Cerebellar nuclear complex (tissue), 1 donor: ENCODE results near the gene RIPOR2.

Source experiments
- DNase-seq, 2 experiments: peaks; one replicate each; lab custom pipeline; 2025; lab: John Stamatoyannopoulos, UW

The RIPOR2 gene

DNA sequence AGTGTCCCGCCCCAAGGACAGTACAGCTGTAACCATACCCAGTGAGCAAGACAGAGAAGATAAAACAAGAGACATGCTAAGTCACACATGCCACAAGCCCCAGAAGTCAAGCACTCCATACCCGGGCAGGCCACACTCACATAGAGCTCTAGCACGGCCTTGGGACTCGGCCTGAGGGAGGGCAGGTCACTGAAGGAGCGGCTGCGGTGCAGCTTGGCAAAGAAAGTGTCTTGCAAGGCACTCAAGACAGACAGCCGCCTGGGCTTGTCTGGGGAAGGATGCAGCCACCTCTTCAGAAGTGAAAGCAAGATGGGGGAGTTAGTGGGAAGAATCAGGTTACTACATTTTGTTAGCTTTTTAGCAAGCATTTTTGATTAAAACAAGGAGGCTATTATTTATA, 88.4 kb downstream of the RIPOR2 start:
- DNase-seq = no peak

GRCh38 chr6:24845578-24845977, 90.2 kb downstream of the RIPOR2 start:
- no peak for DNase-seq

DNA sequence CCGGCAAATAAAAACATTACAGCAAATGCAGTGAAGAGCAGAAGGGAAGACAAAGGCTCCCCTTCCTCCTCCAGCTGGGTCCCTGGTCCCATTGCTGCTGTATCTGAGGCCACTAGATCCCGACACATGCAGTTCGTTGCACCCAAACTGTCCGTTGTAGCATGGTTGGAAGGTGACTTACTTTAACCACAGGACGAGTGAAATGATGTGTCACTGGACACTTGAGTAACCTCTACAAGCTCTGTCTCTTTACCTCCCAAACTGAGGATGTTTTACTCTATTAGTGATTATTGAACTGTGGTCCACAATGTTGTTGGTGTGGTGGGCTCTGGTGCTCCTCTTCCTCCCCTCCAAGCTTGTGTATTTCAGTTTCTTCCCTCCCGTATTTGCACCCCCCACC, 90.9 kb downstream of the RIPOR2 start:
- no peak for DNase-seq

DNA sequence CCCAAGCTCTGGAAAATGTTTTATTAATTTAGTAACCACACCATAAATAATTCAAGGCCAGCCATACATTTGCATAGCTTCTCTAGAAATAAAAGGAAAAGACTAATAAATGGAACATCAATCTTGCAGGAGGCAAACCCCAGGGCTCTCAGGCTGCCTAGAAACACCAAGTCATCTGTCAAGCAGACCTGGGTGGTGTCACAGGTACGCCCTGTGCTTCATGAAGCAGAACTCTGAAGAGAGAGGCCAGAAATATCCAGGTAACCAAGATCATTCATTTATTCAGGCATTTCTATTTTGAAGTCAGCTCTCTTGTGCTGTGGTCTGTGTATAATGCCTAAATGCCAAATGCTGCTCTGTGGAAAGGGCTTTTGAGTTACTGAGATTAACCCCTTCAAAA, 91.7 kb downstream of the RIPOR2 start:
- DNase-seq = no peak

DNA sequence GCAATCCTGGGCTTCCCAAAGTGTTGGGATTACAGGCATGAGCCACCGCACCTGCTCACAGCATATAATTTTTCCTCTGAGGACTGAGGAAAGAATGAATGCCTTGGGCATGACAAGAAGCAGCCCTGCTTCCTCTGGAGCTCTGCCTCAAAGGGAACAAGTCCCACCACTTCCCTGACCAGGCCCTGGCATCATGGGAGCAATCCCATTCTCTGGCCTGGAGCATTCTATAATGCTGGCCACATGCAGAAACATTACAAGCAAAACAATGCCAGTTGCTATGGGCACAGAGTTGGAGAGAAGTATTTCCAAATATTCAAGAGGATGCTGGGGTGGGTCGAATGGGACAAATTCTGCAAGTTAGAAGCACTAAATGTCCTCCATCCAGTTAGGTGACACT, 95.6 kb downstream of the RIPOR2 start:
- DNase-seq = no peak

GRCh38 chr6:24838994-24839393, 96.8 kb downstream of the RIPOR2 start:
- DNase-seq = no peak

- DNase-seq = no peak
Observed at GRCh38 chr6:24838081-24838480, 97.7 kb downstream of the RIPOR2 start.

GRCh38 chr6:24836109-24836508, 99.7 kb downstream of the RIPOR2 start:
- no peak for DNase-seq

GRCh38 chr6:24833711-24834386, 101.9 kb downstream of the RIPOR2 start:
- no peak for DNase-seq

- no peak for DNase-seq
Observed at GRCh38 chr6:24832794-24833193, 103.0 kb downstream of the RIPOR2 start.

- DNase-seq = no peak
Observed at GRCh38 chr6:24831771-24832716, 103.7 kb downstream of the RIPOR2 start.

DNA sequence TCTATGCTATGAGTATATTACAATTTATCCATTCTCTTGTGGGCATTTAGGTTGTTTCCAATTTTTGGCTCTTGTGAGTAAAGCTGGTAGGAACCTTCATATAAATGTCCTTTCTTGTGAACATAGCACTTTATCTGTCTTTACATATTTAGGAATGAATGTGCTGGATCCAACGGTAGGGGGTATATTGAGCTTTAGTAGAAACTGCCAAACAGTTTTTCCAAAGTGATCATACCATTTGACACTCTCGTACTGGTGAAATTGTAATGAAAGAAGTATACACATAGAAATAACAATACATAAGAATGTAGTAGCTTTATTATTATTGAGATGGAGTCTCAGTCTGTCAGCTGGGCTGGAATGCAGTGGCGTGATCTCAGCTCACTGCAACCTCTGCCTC, 106.1 kb downstream of the RIPOR2 start:
- no peak for DNase-seq

GRCh38 chr6:24827970-24828369, 107.8 kb downstream of the RIPOR2 start:
- no peak for DNase-seq

DNA sequence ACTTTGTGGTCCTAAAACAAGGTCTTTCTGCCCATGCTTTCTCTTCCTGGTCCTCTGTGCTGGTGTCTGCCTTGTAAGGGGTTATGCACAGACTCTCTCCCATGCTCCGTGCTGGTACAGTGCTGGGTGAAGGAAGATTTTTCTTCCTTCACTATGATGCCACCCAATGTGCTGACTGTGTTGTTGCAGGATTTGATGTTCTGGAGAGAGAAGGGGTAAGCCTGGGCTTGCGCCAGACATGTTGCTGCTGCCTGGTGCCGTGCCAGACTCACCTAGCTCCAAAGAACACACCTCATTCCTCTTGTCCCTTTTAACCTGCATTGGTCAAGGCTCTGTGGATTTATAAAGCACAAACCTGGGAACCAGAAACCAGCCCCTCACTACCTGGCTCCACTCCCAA, 108.6 kb downstream of the RIPOR2 start:
- DNase-seq = no peak

GRCh38 chr6:24825130-24825630, 110.6 kb downstream of the RIPOR2 start:
- no peak for DNase-seq

DNA sequence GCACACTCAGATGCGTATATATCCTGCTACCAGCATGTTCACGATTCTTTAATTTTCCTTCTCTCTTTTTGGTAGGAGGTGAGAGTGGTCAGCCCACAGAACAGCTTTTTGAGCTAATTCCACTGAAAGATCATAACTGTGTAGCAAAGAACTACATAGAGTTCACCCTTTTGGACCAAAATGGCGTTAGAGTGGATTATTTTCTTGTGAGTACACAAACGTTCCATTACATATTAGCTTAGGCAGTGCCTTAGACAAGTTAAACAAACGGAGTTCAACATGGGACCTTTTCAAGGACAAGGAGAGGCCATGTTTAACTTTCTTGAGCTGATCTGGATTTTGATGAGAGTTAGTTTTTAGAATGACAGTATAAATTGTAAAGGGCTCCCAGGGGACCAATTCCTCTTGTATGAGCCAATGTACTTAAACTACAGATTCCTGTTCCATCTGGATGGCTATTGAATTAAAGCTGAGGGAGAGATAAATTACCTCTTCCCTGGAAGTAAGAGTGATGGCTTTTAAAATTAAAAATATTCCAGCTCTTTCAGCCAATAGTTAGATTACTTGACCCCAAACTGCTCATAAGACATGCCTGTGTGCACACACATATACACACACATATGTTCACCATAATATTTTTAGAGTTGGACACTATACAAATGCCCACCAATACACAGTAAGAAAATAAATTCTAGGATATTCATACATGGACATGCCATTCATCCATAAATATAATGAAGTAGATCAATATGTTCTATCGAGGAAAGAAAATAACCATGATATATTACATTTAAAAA, 111.4 kb downstream of the RIPOR2 start:
- no peak for DNase-seq

GRCh38 chr6:24823185-24823584, 112.6 kb downstream of the RIPOR2 start:
- no peak for DNase-seq

- DNase-seq = no peak
Observed at GRCh38 chr6:24822696-24823095, 113.1 kb downstream of the RIPOR2 start.

- no peak for DNase-seq
Observed at GRCh38 chr6:24821860-24822444, 113.8 kb downstream of the RIPOR2 start.

- DNase-seq = no peak
Observed at GRCh38 chr6:24818346-24818745, 117.4 kb downstream of the RIPOR2 start.

GRCh38 chr6:24809728-24810127, 126.0 kb downstream of the RIPOR2 start:
- no peak for DNase-seq

- DNase-seq = no peak
Observed at GRCh38 chr6:24807584-24807983, 128.2 kb downstream of the RIPOR2 start.
